Stimulated activated CD4-positive, alpha-beta T cell treated with anti-CD3 and anti-CD28 coated beads, Interleukin-1b, Interleukin-23, amount 100 ng/mL, for 1 hour (primary cell): ENCODE results near the gene RANBP10.

Experiments
- DNase-seq, 2 donors: peaks; one replicate each; pipeline ENCODE4 v3.0.0-alpha.2; 2020; ENCODE audit warnings: low read depth in 2 of 2

RANBP10 gene

DNA sequence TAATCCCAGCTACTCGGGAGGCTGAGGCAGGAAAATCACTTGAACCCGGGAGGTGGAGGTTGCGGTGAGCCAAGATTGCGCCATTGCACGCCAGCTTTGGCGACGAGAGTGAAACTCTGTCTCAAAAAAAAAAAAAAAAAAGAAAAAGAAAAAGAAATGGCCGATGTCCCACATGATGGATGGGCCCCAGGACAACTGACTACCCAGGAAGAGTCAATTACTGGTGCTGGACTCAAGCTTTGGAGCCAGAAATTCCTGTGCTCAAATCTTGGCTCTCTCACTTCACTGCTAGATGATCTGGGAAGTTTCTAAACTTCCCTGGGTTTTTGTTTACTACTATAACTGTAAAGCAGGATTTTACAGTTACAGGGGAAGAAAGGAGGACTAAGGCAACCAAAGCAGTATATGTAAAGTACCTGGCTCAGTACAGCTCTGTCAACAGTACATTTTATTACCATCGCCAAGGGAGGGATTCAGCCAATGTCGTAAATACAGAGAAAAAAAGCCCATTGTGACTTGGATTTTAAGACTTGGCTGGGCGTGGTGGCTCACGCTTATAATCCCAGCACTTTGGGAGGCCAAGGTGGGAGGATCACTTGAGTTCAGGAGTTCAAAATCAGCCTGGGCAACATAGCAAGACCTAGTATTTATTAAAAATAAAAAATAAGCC lies 127.9 kb downstream of the RANBP10 start:
- DNase-seq, result no peak

DNA sequence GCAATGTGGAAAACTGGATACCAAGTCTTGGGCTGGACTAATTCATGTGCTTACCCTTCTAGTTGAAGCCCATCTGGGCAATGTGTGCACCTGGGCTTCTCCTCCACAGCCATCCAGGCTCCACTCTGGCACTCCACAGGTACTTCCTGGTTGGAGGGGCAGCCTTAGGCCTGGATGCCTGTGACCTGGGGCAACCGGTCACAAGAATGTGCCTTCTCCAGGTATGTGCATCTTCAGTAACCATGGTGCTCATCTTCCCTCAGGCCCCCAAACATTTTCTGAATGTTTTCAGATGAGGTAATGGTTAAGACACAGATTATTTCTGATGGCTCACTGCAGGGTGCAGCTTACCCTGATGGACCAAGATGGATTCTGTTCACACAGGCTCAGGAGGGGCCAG lies 128.6 kb downstream of the RANBP10 start:
- no peak for DNase-seq

DNA sequence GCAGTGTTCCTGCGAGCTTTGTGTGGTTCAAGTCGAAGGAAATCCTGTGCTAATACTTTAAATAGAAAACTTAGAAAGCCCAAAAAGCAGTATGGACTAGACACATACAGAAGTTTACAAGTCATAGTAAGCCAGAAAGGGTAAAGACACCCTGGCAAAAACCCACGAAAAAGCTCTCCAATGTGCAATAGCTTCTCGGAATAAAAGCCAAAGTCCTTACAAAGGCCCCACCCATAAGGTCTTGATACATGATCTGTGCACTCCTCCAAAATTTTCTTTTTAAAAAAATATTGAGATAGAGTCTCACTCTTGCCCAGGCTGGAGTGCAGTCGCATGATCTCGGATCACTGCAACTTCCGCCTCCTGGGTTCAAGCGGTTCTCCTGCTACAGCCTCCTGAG lies 129.4 kb downstream of the RANBP10 start:
- no peak for DNase-seq

DNA sequence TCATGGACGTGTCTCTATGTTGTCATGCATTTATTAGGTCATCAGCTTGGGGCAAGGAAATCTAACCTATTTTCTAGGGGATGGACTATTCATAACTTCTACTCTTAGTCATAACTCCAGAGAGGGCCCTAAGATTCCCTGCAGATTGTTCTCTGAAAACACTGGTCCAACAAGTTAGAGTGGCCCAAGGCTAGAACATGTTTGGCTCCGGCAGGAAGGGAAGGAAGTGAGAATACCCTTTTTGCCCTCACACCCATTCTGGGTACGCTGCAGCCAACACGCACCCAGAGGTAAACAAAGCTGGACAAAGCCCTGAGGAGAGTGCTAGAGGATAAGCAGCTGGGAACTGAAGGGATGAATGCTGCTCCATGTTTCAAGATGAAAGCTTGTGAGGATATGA lies 129.8 kb downstream of the RANBP10 start:
- DNase-seq, result no peak

DNA sequence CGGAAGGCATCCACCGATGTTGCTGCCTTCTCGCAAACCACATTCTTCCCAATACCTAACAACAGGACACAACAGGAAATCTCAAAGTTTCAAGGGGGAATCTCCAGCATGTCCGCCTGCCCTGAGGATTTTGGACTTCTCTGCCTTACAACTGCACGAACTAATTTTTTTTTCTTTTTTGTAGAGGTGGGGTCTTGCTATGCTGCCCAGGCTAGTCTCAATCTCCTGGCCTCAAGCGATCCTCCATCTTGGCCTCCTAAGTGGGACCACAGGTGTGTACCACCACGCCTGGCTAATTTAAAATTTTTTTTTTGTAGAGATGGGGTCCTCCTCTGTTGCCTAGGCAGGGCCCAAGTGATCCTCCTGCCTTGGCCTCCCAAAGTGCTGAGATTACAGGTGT lies 130.4 kb downstream of the RANBP10 start:
- DNase-seq, result no peak

DNA sequence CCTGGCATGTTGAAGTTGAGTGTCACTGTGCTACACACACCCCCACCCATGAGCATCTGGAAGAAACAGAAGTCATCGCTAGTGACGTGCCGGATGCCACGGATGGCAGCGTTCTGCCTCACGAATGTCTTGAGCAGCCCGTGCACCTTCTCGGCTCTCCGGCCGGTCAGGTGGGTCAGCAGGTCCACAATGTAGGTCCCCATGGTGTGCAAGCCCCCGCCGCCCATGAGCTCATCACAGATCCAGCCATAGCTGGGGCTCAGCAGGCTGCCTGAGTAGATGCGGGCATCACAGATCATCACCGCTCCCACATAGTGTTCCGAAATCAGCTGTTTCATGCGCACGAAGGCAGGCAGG lies 130.8 kb downstream of the RANBP10 start:
- DNase-seq, result no peak

DNA sequence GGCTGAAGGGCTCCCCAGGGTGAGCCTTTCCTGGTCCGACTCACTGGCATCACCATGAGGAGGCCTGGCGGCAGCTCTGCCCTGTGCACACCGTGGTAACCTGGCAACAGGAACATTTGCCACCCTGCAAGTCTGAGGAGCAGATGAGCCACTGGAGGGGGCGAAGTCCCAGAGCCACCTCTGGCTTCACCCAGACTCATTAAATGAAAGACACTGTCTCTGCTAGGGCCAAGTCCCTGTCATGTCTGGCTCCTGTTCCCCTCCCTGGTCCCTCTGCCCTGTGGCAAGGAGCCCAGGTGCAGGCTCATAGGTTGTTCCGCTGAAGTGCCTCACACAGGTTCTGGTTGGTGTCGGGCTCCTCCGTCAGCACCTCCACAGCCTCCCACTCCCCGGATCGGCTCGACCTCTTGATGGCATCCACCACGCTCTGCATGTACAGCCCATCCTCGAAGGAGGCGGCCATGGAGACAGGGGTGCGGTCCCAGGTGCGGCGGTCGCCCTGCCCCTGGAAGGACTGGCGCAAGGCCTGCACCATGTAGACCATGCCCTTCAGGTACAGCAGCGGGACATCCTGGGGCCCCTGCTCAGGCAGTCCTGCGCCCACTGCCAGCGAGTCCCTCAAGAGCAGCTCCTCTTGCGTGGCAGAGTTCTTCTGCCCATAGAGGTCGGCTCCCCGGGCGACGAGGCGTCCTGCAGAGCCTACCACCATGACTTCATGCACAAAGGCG lies 131.3 kb downstream of the RANBP10 start:
- no peak for DNase-seq

DNA sequence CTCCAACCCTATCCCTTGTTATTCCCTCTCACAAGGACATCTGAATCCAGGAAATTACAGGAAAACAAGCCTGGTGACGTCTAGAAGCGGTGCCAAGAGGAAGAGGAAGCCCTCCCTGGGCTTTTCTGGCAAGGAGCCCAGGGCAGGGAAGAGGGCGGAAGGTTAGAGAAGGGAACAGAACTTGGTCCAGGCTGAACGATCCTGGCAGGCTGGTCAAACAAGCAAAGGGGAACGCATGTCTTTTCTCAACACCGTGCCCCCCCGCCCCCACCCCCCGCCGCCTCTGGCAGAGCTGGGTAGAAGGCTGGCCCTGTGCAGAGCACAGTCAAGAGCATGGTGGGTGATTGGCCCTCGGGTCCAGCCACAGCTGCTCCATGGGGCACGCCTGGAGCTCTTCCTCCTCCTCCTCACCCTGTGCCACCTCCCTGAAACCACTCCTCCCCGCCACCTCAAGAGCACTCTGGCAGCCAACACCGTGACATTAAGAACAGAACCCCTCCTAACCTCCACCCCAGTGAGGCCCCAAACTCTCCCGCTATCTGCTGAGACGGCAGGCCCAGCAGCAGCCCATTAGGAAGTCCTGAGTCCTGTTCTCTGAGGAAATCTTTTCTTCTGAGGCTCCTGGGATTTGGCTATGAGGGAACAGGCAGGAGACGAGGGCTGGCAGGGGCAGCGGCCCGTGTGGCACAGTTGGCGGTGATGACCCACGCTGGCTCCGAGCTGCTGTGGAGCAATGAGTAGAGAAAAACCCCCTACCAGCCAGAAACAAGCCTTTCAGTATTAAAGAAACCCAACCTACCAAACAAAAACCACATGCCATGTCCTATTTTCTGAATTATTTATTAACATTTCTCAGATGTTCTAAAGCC lies 132.4 kb downstream of the RANBP10 start:
- DNase-seq, result no peak
